ENCODE data around the gene IMMP2L.

The IMMP2L gene

GRCh38 chr7:111242141-111242755 is 320.0 kb downstream of the IMMP2L start:
- DNase-seq, result no peak
- no peak for ATAC-seq (ENCODE audit: insufficient read depth, low read depth)

DNA sequence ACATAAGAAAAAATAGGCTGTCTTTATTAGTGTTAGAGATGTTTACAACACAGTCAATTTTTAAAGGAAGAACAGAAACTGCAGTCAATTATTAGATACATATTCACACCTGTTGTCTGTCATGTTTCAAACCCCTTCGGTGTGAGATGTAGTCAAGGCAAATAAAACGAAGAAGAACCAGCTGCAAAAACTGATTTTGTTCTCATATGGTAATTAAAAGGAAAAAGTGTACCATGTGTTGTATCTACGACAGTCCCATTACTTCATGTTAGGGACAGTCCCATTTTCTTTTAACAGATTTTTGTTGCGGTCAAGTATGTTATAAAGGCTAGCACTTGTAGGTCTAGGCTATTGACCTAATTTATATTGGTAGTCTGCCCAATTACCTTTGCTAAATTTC is 321.9 kb downstream of the IMMP2L start:
- H4K20me1 ChIP-seq (ENCODE audit: insufficient read depth, low read length), result no peaks in the 10 kb centered on the region
- no peak overlapping the region for H3K4me2 ChIP-seq (ENCODE audit: insufficient read depth, low read length)
- no peak overlapping the region for H3K9ac ChIP-seq (ENCODE audit: low read depth, low read length)
- DNase-seq (no peak), ATAC-seq (ENCODE audit: insufficient read depth, low read depth) (no peak)
- H3K27ac ChIP-seq (ENCODE audit: low read length), result no peak overlapping the region
- no peak overlapping the region for H3K4me3 ChIP-seq (ENCODE audit: low read depth in 1 of 2, low read length in 2 of 2)
- H3K27me3 ChIP-seq (ENCODE audit: insufficient read depth, low read length, poor library complexity), result no peaks in the 10 kb centered on the region
- no peaks in the 10 kb centered on the region for H3K9me3 ChIP-seq (ENCODE audit: insufficient read depth, low read length, severe bottlenecking)
- TF ChIP-seq CTCF (IDR thresholded peaks at IDR 0.05; ENCODE audit: borderline replicate concordance, extremely low read depth, low read length, poor library complexity, severe bottlenecking) (no peak), EZH2 (IDR thresholded peaks at IDR 0.05; ENCODE audit: borderline replicate concordance, low read depth, low read length, severe bottlenecking) (no peak)
- H3K79me2 ChIP-seq (ENCODE audit: insufficient read depth, low read length), result no peaks in the 10 kb centered on the region
- no peaks in the 10 kb centered on the region for H3K4me1 ChIP-seq (ENCODE audit: insufficient read depth, low read length)
- H3K36me3 ChIP-seq (ENCODE audit: insufficient read depth, low read length), result no peaks in the 10 kb centered on the region
- no peak overlapping the region for H2AFZ ChIP-seq (ENCODE audit: low read depth, low read length)

More at GRCh38 chr7:111242141-111242755, 320.0 kb downstream of the IMMP2L start:
- no peak overlapping the region for H3K4me3 ChIP-seq (ENCODE audit: low read depth in 1 of 2, low read length in 2 of 2)
- no peak overlapping the region for H3K27ac ChIP-seq (ENCODE audit: low read length)
- H3K4me1 ChIP-seq (ENCODE audit: insufficient read depth, low read length), result no peaks in the 10 kb centered on the region
- H3K36me3 ChIP-seq (ENCODE audit: insufficient read depth, low read length), result no peaks in the 10 kb centered on the region
- no peaks in the 10 kb centered on the region for H3K27me3 ChIP-seq (ENCODE audit: insufficient read depth, low read length, poor library complexity)
- no peak overlapping the region for H2AFZ ChIP-seq (ENCODE audit: low read depth, low read length)
- no peaks in the 10 kb centered on the region for H3K79me2 ChIP-seq (ENCODE audit: insufficient read depth, low read length)
- H3K4me2 ChIP-seq (ENCODE audit: insufficient read depth, low read length), result no peak overlapping the region
- H3K9me3 ChIP-seq (ENCODE audit: insufficient read depth, low read length, severe bottlenecking), result no peaks in the 10 kb centered on the region
- H4K20me1 ChIP-seq (ENCODE audit: insufficient read depth, low read length), result no peaks in the 10 kb centered on the region
- no peak overlapping the region for H3K9ac ChIP-seq (ENCODE audit: low read depth, low read length)
- TF ChIP-seq CTCF (IDR thresholded peaks at IDR 0.05; ENCODE audit: borderline replicate concordance, extremely low read depth, low read length, poor library complexity, severe bottlenecking) (no peak), EZH2 (IDR thresholded peaks at IDR 0.05; ENCODE audit: borderline replicate concordance, low read depth, low read length, severe bottlenecking) (no peak)

DNA sequence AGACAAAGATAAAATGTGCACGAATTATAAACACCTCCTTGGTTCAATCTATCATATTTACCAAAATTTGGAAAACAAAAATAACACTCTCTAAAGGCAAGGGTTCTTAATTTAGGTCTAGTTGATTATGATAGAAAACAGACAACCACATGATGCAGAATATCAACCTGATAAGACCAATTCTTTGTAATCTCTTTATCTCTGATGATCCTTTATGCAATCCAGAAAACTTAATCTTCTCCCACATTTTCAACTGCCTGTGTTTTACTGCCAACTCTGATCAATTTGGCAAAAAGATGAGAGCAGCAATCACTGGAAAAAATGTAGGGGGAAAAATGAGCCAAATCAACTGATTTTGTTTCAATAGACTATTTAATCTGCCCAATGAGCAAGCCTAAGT is 322.9 kb downstream of the IMMP2L start:
- H3K4me2 ChIP-seq (ENCODE audit: insufficient read depth, low read length), result no peak overlapping the region
- H2AFZ ChIP-seq (ENCODE audit: low read depth, low read length), result no peak overlapping the region
- no peaks in the 10 kb centered on the region for H3K4me1 ChIP-seq (ENCODE audit: insufficient read depth, low read length)
- H3K9ac ChIP-seq (ENCODE audit: low read depth, low read length), result no peak overlapping the region
- H3K9me3 ChIP-seq (ENCODE audit: insufficient read depth, low read length, severe bottlenecking), result no peaks in the 10 kb centered on the region
- DNase-seq (no peak), ATAC-seq (ENCODE audit: insufficient read depth, low read depth) (no peak)
- no peaks in the 10 kb centered on the region for H4K20me1 ChIP-seq (ENCODE audit: insufficient read depth, low read length)
- H3K27me3 ChIP-seq (ENCODE audit: insufficient read depth, low read length, poor library complexity), result no peaks in the 10 kb centered on the region
- no peak overlapping the region for H3K27ac ChIP-seq (ENCODE audit: low read length)
- no peak overlapping the region for H3K4me3 ChIP-seq (ENCODE audit: low read depth in 1 of 2, low read length in 2 of 2)
- no peaks in the 10 kb centered on the region for H3K36me3 ChIP-seq (ENCODE audit: insufficient read depth, low read length)
- no peaks in the 10 kb centered on the region for H3K79me2 ChIP-seq (ENCODE audit: insufficient read depth, low read length)
- TF ChIP-seq CTCF (IDR thresholded peaks at IDR 0.05; ENCODE audit: borderline replicate concordance, extremely low read depth, low read length, poor library complexity, severe bottlenecking), result no peak
- TF ChIP-seq EZH2 (IDR thresholded peaks at IDR 0.05; ENCODE audit: borderline replicate concordance, low read depth, low read length, severe bottlenecking), result no peak
